Head of caudate nucleus (tissue), 42 donors: Measurements from ENCODE around the gene ZNF440.
"Not testable (repeated sequence)": the region's sequence is repeated elsewhere in the genome, so short reads cannot be mapped to it uniquely, and the experiment has no call there.

Experiments
- DNase-seq, 42 donors: peaks; one replicate each; pipeline versions ENCODE4 v3.0.0 to v3.0.0-alpha.2; 2020 to 2021; ENCODE audit warnings: mixed read lengths in 7 of 42
- intact Hi-C: fragments of 100-400 bp; cut with DNase I; formaldehyde crosslinking; loops from one replicate; pipeline ENCODE4 v1.15.0; 2022

ZNF440 gene

GRCh38 chr19:11873762-11874161, 59.7 kb downstream of the ZNF440 start:
- intact Hi-C loops: no loop called here
- DNase-seq: no peak

- intact Hi-C loops: not testable (repeated sequence)
- peak in 33 of 42 donors; percentile 6 to 71 (median 40) for DNase-seq
These were observed 65.7 kb downstream of the ZNF440 start for GRCh38 chr19:11879687-11880266.

GRCh38 chr19:11880598-11880997, 66.5 kb downstream of the ZNF440 start:
- DNase-seq: no peak
- intact Hi-C loops: no loop called here

- intact Hi-C loops: no loop called here
- DNase-seq: peak in 41 of 42 donors; percentile 10 to 85 (median 60)
These were observed 67.2 kb downstream of the ZNF440 start for GRCh38 chr19:11881151-11881800.

- DNase-seq: no peak
- intact Hi-C loops: no loop called here
These were observed 68.5 kb downstream of the ZNF440 start for GRCh38 chr19:11882606-11883005.
